Neuronal stem cell (in vitro differentiated cells): ENCODE measurements around the gene CROCC.
"Not testable (repeated sequence)": the region's sequence is repeated elsewhere in the genome, so short reads cannot be mapped to it uniquely, and the experiment has no call there.

ENCODE experiments used
- DNase-seq: peaks from one replicate; pipeline ENCODE4 v3.0.0-alpha.2; 2013; ENCODE audit warnings: low spot score
- H2AFZ ChIP-seq: one replicate; pipeline ENCODE4 v1.6.1; 2013; ENCODE audit warnings: mild to moderate bottlenecking, low read length, inconsistent platforms
- H2AK5ac ChIP-seq: 2 replicates; pipeline ENCODE4 v1.6.1; 2013; ENCODE audit warnings: low read depth, mild to moderate bottlenecking, inconsistent platforms, low read length, moderate library complexity, mixed read lengths
- H2BK120ac ChIP-seq: 2 replicates; pipeline ENCODE4 v1.6.1; 2013; ENCODE audit warnings: low read depth, mild to moderate bottlenecking, inconsistent platforms, low read length, moderate library complexity, mixed read lengths
- H2BK12ac ChIP-seq: one replicate; pipeline ENCODE4 v1.6.1; 2013; ENCODE audit warnings: low read length, inconsistent platforms
- H2BK15ac ChIP-seq: 2 replicates; pipeline ENCODE4 v1.6.1; 2013; ENCODE audit warnings: mild to moderate bottlenecking, low read length, inconsistent platforms, mixed read lengths
- H2BK5ac ChIP-seq: one replicate; pipeline ENCODE4 v1.6.1; 2013; ENCODE audit warnings: inconsistent platforms, mild to moderate bottlenecking, low read length, moderate library complexity
- H3K14ac ChIP-seq: one replicate; pipeline ENCODE4 v1.6.1; 2013; ENCODE audit warnings: low read length, inconsistent platforms
- H3K18ac ChIP-seq: 2 replicates; pipeline ENCODE4 v1.6.1; 2013; ENCODE audit warnings: low read length, inconsistent platforms
- H3K23ac ChIP-seq: 2 replicates; pipeline ENCODE4 v1.6.1; 2013; ENCODE audit warnings: low read depth, mild to moderate bottlenecking, mixed read lengths, low read length, inconsistent platforms; ENCODE audit not compliant: poor library complexity
- H3K27ac ChIP-seq: replicated peaks from 3 replicates; pipeline ENCODE4 v1.5.1; 2013; ENCODE audit warnings: low read length, inconsistent platforms
- H3K27me3 ChIP-seq, 3 experiments: 2 replicates each; pipeline ENCODE4 v1.6.1; 2013; ENCODE audit warnings: low read length in 3 of 3, mild to moderate bottlenecking in 2 of 3, inconsistent platforms in 1 of 3, low read depth in 1 of 3, mixed read lengths in 1 of 3, moderate library complexity in 1 of 3; ENCODE audit not compliant: control insufficient read depth in 3 of 3, insufficient read depth in 3 of 3
- H3K36me3 ChIP-seq, 2 donors: replicated peaks in 1 of 2; 2 replicates each; pipeline ENCODE4 v1.6.1; 2013; ENCODE audit warnings: low read length in 2 of 2; ENCODE audit not compliant: control insufficient read depth in 2 of 2, insufficient read depth in 2 of 2
- H3K4ac ChIP-seq: 2 replicates; pipeline ENCODE4 v1.6.1; 2013; ENCODE audit warnings: inconsistent platforms, mild to moderate bottlenecking, low read length, moderate library complexity
- H3K4me1 ChIP-seq, 2 donors: 1 replicate in 1 of 2; 2 replicates in 1 of 2; pipeline ENCODE4 v1.6.1; 2013; ENCODE audit warnings: low read length in 2 of 2, low read depth in 1 of 2; ENCODE audit not compliant: control insufficient read depth in 2 of 2, insufficient read depth in 1 of 2
- H3K4me2 ChIP-seq: one replicate; pipeline ENCODE4 v1.6.1; 2013; ENCODE audit warnings: mild to moderate bottlenecking, low read length, inconsistent platforms; ENCODE audit not compliant: insufficient read depth, poor library complexity, severe bottlenecking
- H3K4me3 ChIP-seq, 2 donors: 2 replicates each; pipeline ENCODE4 v1.5.1; 2013; ENCODE audit warnings: low read length in 2 of 2, mild to moderate bottlenecking in 2 of 2, inconsistent platforms in 1 of 2, moderate library complexity in 1 of 2
- H3K79me1 ChIP-seq: one replicate; pipeline ENCODE4 v1.6.1; 2013; ENCODE audit warnings: low read depth, mild to moderate bottlenecking, inconsistent platforms, low read length, moderate library complexity
- H3K9ac ChIP-seq: one replicate; pipeline ENCODE4 v1.6.1; 2013; ENCODE audit warnings: mild to moderate bottlenecking, low read depth, low read length, inconsistent platforms; ENCODE audit not compliant: poor library complexity
- H3K9me3 ChIP-seq, 2 donors: replicated peaks in 1 of 2; 2 replicates each; pipeline versions ENCODE3 to v1.6.1; 2013; ENCODE audit warnings: low read length in 2 of 2, mild to moderate bottlenecking in 2 of 2, inconsistent platforms in 1 of 2, low read depth in 1 of 2, mixed read lengths in 1 of 2, moderate library complexity in 1 of 2; ENCODE audit not compliant: control insufficient read depth in 2 of 2, insufficient read depth in 1 of 2
- H4K8ac ChIP-seq: one replicate; pipeline ENCODE4 v1.6.1; 2013; ENCODE audit warnings: low read depth, mild to moderate bottlenecking, inconsistent platforms, low read length, moderate library complexity
- H4K91ac ChIP-seq: one replicate; pipeline ENCODE4 v1.6.1; 2013; ENCODE audit warnings: low read length, low read depth, mild to moderate bottlenecking, inconsistent platforms; ENCODE audit not compliant: poor library complexity
- WGBS, 2 donors: extraction: QIAGEN DNeasy Blood & Tissue Kit; methylation state at CpG; one replicate each; pipeline ENCODE4 v1.1.7; 2013; ENCODE audit warnings: missing lambda C conversion rate in 2 of 2, mixed read lengths in 1 of 2; ENCODE audit not compliant: insufficient read length in 2 of 2, insufficient replicate concordance in 1 of 2; ENCODE audit errors: extremely low coverage in 2 of 2; 5-methylcytosine and 5-hydroxymethylcytosine counted together

CROCC gene

GRCh38 chr1:16906873-16907272 lies 14.9 kb upstream of the CROCC start:
- Histone ChIP-seq H3K4me3 (no peak overlapping the region), H3K79me1 (no peaks in the 10 kb centered on the region), H2BK5ac (no peak overlapping the region), H3K9ac (no peak overlapping the region), H3K4ac (no peak overlapping the region), H3K4me2 (no peak overlapping the region), H4K8ac (no peak overlapping the region), H3K36me3 (no peaks in the 10 kb centered on the region), H2AFZ (no peak overlapping the region), H4K91ac (no peak overlapping the region), H3K18ac (no peak overlapping the region), H3K27me3 (no peaks in the 10 kb centered on the region), H3K27ac (no peak overlapping the region), H2BK12ac (no peak overlapping the region), H3K9me3 (peaks cover 5 to 8% of the 10 kb centered on the region in 2 donors), H3K23ac (no peak overlapping the region), H2BK120ac (no peak overlapping the region), H3K4me1 (peaks cover 1 to 7% of the 10 kb centered on the region in 2 donors), H2AK5ac (no peak overlapping the region), H3K14ac (no peak overlapping the region), H2BK15ac (no peak overlapping the region)
- WGBS, 2 donors, result no CpG with 5 or more reads among the region's 4 CpGs
- DNase-seq, result no peak

GRCh38 chr1:16907870-16908758 lies 13.6 kb upstream of the CROCC start:
- Histone ChIP-seq H3K18ac (no peak overlapping the region), H4K8ac (no peak overlapping the region), H3K9ac (no peak overlapping the region), H2AK5ac (no peak overlapping the region), H2BK15ac (peak overlapping the region; percentile 62), H3K9me3 (peaks cover 5 to 8% of the 10 kb centered on the region in 2 donors), H3K27me3 (no peaks in the 10 kb centered on the region), H3K27ac (no peak overlapping the region), H3K36me3 (no peaks in the 10 kb centered on the region), H3K4me2 (no peak overlapping the region), H2BK120ac (no peak overlapping the region), H3K4ac (no peak overlapping the region), H4K91ac (no peak overlapping the region), H3K23ac (no peak overlapping the region), H2AFZ (no peak overlapping the region), H2BK5ac (no peak overlapping the region), H3K79me1 (no peaks in the 10 kb centered on the region), H3K4me1 (peaks cover 1 to 9% of the 10 kb centered on the region in 2 donors), H3K4me3 (no peak overlapping the region), H2BK12ac (no peak overlapping the region), H3K14ac (no peak overlapping the region)
- WGBS, 2 donors, result no CpG with 5 or more reads among the region's 15 CpGs
- DNase-seq, result no peak

- WGBS, 2 donors, result no CpG with 5 or more reads among the region's 8 CpGs
- H3K9me3 ChIP-seq, H2BK12ac ChIP-seq, H3K4ac ChIP-seq, H3K23ac ChIP-seq, DNase-seq, H3K27me3 ChIP-seq, H4K8ac ChIP-seq, H3K9ac ChIP-seq, H2BK15ac ChIP-seq, H2AFZ ChIP-seq, H2BK120ac ChIP-seq, H4K91ac ChIP-seq, H2AK5ac ChIP-seq, H3K4me3 ChIP-seq, H2BK5ac ChIP-seq, H3K36me3 ChIP-seq, H3K79me1 ChIP-seq, H3K27ac ChIP-seq, H3K4me2 ChIP-seq, H3K14ac ChIP-seq, H3K4me1 ChIP-seq, H3K18ac ChIP-seq: not testable (repeated sequence)
Observed at GRCh38 chr1:16911851-16912721, 9.6 kb upstream of the CROCC start.

GRCh38 chr1:16912742-16913141 lies 9.0 kb upstream of the CROCC start:
- H3K27me3 ChIP-seq, H3K23ac ChIP-seq, H3K9me3 ChIP-seq, H3K36me3 ChIP-seq, H3K14ac ChIP-seq, H3K4me3 ChIP-seq, H2BK12ac ChIP-seq, H2BK15ac ChIP-seq, H3K4ac ChIP-seq, H3K4me2 ChIP-seq, H4K8ac ChIP-seq, H3K4me1 ChIP-seq, H3K18ac ChIP-seq, H2AFZ ChIP-seq, H3K9ac ChIP-seq, DNase-seq, H2AK5ac ChIP-seq, H3K27ac ChIP-seq, H3K79me1 ChIP-seq, H2BK120ac ChIP-seq, H2BK5ac ChIP-seq, H4K91ac ChIP-seq: not testable (repeated sequence)
- no CpG with 5 or more reads among the region's 8 CpGs for whole genome bisulfite sequencing, 2 donors
